GM11168 (cell line): ENCODE results near the gene PRCP.

Experiments
- in situ Hi-C: fragments of 300-500 bp; cut with MboI; formaldehyde crosslinking; loops from one replicate; pipeline ENCODE4 v1.12.0; 2022; ENCODE audit warnings: low sequenced_read_pairs; ENCODE audit not compliant: unreplicated experiment

PRCP gene

DNA sequence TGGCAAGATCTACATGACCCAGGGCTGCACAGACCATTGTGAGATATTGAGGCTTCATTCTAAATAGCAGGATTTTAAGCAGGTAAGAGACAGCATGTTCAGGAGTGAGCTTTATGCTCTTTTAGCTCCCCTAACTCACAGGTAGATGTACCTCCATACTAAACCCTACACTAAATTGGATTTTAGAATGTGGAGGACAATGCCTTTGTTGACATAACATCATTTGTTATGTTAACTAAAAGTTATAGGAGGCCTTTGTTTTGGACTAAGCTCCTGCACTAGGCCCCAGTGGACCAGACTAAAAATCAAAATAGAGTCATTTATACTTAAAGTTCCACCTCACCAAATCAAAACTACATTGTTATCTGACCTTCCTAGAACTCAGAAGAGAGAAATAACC, 8.1 kb upstream of the PRCP start:
- in situ Hi-C loops: loop anchor here (5.0 to 10.0 kb wide), 2 partner anchors 159 to 336 kb away; no protein-coding TSS in a partner anchor

DNA sequence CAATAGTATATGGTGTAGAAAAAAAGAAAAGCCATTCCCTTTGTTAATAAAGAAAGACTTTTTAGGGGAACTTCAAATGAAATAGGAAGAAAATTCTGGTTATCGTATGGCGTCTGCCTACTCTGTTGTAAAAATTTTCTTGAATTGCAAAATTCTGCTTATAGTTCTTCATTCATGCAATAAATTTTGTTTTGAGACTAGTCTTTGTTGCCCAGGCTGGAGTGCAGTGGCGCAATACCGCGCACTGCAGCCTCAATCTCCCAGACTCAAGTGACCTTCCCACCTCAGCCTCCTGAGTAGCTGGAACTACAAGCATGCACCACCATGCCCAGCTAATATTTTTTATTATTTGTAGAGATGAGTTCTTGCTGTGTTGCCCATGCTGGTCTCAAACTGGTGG, 7.1 kb upstream of the PRCP start:
- in situ Hi-C loops: loop anchor here (5.0 to 10.0 kb wide), 2 partner anchors 160 to 337 kb away; no protein-coding TSS in a partner anchor

DNA sequence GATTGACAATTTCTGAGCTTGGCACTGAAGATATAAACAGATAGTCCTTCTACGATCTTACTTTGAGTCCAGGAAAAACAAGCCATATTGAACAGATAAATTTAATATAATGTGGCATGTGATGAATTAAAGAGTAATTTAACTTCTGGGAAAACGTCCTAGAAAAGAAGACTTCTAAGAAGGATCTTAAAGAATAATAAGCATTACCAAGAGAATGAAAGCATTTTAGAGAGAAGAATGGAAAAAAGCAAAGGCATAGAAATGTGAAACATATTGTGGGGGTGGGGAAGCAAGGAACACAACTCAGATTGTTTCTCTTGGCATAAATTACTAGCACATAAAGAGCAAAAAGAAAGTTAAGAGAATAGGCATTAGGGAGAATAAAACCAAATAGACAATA, 6.7 kb upstream of the PRCP start:
- in situ Hi-C loops: loop anchor here (5.0 to 10.0 kb wide), 2 partner anchors 160 to 338 kb away; no protein-coding TSS in a partner anchor

DNA sequence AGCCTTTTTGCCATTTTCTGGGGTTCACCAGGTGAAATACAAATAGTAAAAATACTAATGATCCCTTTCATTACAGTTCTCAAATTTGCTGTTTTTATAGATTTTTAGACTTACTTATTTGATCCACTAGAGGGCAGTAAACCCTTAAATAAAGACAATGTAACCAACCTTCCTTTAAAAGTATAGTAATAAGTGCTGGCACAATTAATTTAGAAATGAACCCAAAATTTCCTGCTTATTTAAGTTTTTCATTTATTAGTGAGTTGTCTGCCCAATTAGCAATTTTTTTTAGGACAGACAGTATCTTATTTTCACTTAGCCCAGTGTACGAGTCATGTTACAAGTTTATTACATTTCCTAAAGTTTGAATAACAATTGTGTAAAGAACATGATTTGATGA, 6.0 kb upstream of the PRCP start:
- in situ Hi-C loops: loop anchor here (5.0 to 10.0 kb wide), 2 partner anchors 161 to 339 kb away; no protein-coding TSS in a partner anchor

DNA sequence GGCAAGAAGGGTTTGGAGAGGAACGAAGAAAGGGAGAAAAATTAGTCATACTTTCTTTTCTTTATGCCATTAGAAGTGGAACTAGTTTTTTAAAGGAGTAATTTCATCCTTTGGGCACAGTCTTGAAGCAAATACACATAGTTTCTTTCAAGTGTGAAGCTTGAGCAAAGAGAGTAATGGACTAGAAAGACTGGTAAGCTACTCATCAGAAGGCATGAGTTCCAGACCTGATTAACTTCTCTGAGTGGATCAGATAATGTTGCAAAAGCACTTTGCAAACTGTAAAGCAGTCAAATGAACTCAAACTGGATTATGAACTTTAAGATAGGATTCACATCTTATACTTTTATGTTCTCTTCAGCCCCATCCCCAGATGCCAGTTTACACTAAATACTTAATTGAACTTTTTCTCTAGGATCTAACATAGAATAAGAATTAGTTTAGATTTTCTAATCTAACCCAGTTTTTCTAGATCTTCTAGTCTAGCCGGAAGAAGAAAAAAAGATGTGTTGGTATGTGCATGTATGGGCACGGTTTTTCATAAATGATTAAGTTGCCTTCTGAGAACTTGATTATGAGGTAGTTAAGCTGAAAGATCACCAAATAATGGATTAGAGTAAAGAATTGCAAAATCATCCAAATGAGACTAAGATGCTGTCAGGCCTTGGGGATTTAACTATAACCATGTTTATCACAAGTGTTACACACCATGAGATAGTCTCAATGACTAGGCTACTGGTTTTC, 3.8 kb upstream of the PRCP start:
- in situ Hi-C loops: loop anchor here (10.0 kb wide), 1 partner anchor 341 kb away; no protein-coding TSS in a partner anchor

DNA sequence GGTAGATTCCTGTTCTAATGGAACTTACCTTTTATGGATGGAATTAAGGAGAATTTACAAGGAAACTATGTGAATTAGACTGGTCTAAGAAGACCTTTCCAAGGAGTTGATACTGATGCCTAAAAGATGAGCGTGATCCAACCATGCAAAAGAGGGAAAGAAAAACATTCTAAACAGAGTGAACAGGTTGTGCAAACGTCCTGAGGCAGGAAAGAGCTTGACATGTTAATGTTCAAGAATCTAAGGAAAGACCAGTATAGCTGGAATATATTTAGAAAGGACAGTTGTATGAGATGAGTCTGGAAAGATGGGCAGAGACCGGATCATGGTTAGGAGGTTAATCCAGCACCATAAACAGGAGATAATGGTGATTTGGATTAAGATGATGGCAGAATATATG, 2.6 kb upstream of the PRCP start:
- in situ Hi-C loops: loop anchor here (10.0 kb wide), 1 partner anchor 342 kb away; no protein-coding TSS in a partner anchor

DNA sequence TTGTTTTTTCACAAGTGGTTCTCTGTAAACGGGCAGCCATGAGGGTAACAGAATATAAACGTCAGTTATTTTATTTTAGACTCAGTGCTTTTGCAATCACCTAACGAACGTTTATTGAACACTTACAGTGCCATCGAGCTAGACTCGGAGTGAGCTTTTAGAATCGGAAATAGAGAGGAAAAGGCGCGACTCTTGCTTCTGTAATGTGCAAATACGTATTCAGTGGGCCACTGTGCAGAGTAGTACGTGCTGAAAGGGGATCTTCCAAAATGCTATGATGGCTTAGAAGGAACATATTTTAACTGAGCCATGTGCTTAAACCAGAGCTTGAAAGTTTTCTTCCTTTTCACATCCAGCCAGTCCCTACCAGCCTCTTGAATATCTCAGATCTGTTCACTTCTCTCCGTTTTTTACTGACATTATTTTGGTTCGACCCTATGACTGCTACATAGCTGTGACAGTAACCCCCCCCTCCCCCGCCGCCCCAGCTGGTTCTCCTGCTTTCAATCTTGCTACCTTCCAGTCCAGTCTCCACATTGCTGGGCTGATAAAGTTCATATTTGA, 1.8 kb upstream of the PRCP start:
- in situ Hi-C loops: loop anchor here (10.0 kb wide), 1 partner anchor 343 kb away; no protein-coding TSS in a partner anchor

DNA sequence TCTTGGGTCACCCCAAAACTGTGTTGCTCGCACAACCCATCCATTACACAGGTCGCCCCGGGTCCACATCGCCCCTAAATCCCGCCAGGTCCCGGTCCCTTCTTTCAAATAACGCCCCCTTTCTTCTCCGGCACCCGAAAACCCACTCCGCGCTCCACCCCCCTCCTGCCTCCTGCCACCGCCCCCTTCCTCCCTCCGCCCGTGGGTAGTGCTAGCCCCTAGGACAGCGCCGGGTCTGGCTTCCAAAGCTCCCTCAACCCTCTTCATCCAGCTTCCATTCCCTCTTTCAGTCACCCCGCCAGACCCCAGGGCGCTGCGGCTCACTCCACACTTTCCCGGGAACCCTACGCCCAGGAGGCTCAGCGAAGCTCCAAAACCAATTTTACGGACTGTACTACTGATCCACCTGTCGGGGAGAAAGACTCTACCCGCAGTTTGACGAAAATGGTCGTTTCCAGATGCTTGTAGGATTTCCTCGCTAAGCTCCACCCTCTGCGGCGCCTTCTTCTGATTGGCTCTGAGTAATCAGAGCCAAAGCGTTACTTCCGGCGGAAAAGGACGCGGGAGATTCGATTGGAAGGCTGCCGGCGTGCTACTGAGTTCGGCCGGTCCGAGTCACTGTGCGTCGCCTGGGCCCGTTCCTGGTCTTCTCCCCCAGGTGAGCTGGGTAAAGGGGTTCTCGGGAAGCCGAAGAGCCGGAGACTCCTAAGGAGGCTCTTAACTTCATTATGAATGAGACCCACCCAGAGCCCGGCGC, 1.1 kb upstream of the PRCP start, which contains the start of gene DDIAS:
DDIAS (plus strand) TSS at position 572 of the 757 bp plus-strand sequence. CDS start 13,003 bp downstream, outside the sequence.
- in situ Hi-C loops: loop anchor here (10.0 kb wide), 1 partner anchor 343 kb away; no protein-coding TSS in a partner anchor

DNA sequence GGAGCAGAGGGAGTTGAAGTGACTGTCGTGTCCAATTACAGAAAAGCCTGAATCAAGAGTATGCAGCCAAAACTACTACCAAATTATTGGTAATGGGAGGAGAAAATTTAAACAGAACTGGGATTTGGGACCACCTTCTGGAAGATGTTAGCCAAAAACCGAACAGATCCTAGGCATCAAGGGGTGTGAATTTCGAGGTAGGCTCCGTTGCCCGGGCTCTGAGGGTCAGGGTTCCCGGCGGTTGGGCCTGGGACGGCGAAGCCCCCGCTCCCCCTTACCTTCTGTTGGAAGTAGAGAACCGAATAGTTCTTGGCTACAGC, 313 bp downstream of the PRCP start:
- in situ Hi-C loops: loop anchor here (10.0 kb wide), 1 partner anchor 345 kb away; no protein-coding TSS in a partner anchor

DNA sequence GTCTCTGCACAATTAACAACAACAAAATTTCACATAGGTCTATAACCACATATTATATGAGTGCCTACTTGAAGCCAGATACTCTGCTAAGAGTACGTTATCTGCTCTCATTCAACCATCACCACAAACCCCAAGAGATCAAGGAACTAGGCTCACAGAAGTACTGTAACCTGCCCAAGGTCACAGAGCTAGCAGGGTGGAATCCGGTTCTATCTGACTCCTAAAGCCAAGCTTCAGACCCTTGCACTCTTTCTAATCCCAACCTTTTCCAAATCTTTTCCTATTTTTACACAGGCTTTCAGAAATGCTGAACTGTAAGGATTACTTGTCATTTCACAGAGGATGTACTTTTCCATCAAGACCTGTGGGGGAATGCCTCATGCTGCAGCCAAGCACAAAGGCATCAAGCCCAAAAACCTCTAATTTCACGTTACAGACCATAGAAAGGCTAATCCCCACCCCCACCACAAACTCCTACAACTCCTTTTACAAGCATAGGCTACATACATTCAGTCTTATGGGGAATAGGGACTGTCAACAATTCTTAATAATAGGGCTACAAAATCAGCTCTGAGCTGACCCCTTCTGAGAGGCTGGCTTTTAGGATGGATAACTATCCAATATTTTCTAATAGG, 927 bp downstream of the PRCP start:
- in situ Hi-C loops: no loop called here

DNA sequence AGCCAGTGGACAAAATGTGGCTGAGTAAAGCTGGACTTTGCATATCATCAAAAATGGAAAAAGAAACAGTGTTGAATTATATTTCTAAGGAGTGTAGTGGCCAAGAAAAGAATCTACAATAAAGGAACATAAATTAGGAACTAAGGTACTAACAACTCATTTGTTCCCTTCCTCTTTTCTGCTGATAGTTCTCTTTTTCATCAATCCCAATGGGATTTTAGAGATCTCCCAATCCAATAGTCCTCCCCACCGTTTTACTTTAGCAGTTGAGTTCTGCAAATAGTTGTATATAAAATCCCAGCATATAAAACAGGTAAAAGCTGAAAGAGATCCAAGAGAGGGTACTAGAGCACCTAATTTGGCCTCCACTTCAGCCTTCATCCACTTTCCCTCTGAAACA, 2.0 kb downstream of the PRCP start:
- in situ Hi-C loops: no loop called here

DNA sequence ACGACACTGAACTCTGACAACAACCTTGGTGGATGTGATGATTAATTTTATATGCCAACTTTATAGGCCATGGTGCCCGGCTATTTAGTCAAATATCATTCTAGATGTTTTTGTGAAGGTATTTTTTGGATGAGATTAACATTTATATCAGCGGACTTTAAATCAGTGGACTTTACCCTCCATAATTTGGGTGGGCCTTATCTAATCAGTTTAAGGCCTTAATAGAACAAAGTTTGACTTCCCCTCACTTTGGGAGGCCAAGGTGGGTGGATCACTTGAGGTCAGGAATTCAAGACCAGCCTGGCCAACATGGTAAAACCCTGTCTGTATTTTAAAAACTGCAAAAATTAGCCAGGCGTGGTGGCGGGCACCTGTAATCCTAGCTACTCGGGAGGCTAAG, 4.0 kb downstream of the PRCP start:
- in situ Hi-C loops: no loop called here

DNA sequence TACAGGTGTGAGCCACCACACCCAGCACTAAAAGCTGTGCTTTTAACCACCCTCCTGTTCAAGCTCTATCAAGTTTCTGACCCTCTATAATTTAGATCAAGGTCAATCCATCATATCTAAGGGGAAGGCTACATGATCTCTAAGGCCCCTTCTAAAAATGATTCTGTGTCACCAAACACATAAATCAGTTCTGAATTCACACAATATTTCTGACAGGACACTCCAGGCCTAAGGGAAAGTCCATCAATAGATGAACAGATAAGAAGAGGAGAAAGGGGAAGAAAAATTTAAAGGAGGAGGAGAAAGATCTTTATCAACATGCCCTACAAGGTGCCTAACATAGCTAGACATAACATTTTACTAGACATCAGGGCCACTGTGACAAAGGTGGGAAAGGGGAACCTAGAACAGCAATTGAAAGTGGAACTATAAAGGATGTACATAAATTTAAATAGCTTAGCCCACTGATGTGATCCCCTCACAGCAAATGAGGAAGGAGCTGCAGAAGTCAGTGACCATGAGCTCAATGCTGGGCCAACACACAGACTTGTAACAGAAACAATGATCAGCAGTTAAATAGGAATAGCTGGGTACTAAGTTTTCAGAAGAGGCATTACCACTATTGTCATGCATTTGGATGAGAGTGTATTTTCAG, 4.7 kb downstream of the PRCP start:
- in situ Hi-C loops: no loop called here

DNA sequence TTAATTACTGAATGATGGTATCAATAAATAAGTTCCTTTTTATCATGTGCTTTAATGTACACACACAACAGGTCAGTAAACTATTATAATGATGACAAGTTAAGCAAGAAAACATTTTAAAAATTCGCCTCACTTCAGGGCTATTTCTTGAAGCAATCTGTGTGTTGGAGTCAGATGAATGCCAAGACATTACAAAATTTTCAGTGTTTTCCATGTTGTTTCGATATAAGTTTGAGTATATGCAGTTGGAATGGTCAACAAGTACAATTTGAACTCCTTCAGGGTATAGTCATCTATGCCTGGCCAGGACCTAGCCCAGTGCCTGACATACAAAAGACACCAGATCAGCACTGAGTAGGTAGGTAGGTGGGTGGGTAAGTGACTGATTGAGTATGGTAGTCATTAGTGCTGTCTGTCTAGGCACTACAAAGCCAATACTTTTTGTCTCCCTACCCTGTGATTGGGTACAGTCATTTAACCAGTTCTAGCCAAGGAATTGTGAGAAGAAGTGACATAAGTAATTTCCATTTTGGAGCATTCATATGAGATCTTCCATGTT, 7.5 kb downstream of the PRCP start:
- in situ Hi-C loops: no loop called here

DNA sequence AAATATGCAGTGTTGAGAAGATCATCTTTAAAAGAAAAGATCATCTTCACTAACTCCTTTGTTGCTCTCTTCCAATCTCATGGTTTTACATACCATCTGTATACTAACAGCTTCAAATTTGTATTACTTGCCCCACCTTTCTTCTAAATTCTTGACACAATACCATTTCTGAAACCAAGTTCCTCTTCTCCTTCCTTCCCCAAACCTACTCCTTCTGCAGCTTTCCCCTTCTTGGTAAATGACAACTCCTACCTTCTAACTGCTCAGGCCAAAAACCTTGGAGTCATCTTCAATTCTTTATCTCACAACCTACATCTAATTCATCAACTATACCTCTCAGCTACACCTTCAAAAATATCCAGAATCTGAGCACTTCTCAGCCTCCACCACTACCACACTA, 9.3 kb downstream of the PRCP start:
- in situ Hi-C loops: no loop called here

DNA sequence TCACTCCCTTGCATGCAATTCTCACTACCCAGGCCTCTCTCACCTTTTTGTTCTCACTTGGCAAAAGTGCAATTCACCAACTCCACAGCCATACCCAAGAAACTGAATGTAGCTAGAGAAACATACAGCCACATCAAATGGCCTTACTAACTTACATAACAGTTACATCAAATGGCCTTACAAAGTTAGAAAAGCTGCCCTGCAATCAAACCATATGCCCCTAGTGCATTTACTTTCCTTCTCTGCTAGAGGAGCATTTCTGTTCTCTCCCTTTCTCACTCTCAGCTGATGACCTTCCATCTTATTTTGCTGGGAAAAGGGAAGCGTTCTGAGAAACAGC, 10.3 kb downstream of the PRCP start:
- in situ Hi-C loops: no loop called here

DNA sequence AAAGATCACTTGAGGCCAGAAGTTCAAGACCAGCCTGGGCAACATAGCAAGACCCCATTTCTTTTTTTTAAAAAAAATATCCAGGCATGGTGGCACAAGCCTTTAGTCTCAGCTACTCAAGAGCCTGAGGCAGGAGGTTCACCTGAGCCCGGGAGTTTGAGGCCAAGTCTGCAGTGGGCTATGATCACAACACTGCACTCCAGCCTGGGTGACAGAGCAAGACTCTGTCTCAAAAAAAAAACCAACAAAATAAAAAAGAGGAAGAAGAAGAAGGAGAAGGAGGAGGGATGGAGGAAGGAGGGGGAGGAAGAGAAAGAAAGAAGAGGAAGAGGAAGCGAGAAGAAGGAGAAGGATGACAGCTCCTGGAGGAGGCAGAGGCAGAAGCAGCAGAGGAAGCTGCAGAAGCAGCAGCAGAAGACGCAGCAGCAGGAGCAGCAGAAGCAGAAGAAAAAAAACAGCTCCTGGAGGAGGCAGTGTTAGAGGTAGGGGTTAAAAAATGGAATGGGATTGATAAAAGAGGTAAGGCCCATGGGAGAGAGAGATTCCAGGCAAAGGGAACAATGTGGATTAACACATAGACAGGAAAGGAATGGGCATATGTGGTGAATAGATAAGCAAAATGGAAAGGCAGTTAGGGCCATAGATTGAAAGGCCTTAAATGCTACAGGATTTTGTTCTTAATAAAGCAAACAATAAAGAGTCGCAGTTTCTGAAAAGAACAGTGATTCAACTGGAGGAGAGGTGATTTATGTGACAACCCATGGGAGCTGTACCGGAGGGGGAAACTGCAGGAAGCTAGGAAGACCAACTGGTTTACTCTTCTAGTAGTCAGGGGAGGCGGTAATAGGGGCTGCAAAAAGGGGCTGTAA, 10.9 kb downstream of the PRCP start:
- in situ Hi-C loops: no loop called here

DNA sequence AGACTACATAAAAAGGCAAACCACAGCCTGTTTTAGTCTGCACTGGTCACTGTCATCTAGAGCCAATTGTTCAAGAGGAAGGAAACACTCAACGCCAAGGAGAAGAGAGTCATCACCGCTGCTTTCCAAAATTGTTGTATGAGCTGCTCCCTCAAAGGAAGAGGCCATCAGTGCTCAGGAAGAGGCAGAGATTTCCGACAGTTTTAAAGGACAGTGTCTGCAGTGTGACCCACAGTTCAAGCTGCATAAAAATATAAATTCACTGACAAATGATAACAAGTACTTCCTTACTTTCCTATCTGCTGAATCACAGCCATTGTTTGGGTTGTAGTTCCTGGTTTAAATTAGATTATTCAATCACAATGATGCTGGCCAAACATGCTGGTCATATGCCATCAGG, 16.4 kb downstream of the PRCP start:
- in situ Hi-C loops: no loop called here
